ENCODE data around the gene HNF4A. TPM values are rescaled to one million over a fixed set of nuclear protein-coding genes. Genes with fewer than 3 reads are reported as not detected.

HNF4A gene
- total RNA-seq, 3 donors from 2014 or later (not counting 1 experiment from before 2014, with no cell fraction given) = not detected

DNA sequence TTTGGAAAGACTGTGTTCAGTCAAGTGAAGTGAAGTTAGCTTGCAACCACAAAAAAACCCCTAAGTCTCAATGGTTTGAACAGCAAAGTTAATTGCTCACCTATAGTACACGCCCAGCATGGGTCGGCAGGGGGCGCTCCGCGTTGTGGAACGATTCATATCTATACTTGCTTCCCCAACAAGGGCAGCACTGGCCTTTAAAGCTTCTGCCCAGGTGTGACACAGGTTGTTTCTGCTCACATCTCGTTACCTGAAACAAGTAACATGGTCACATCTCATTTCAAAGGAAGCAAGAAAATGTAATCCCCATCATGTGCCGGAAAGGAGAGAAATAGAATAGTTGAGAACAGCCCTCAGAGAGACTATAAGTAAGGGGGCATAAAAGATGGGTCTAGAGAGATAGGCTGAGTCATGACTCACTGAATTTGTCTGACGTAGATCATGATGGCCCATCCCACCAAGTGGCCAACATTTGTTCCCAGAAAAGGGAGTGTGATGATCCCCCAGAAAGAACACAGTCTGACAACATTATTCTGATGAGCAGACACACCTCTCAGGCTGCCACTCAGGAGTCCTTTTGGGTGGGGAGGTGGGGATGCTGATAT, 29.0 kb downstream of the HNF4A start:
- Histone ChIP-seq H3K36me3 (ENCODE audit: control insufficient read depth, insufficient read depth, low read length) (no peaks in the 10 kb centered on the region), H3K9me3 (ENCODE audit: control insufficient read depth, insufficient read depth, low read length) (no peaks in the 10 kb centered on the region), H3K4me1 (ENCODE audit: control insufficient read depth, insufficient read depth, low read length) (peaks cover 6% of the 10 kb centered on the region), H3K4me3 (ENCODE audit: low read length) (no peak overlapping the region), H3K27me3 (ENCODE audit: control insufficient read depth, insufficient read depth, low read length) (peaks cover 3% of the 10 kb centered on the region), H3K27ac (ENCODE audit: low read length) (no peak overlapping the region)
- no peaks in the 10 kb centered on the region for H3K9me3 Mint-ChIP-seq
- no peaks in the 10 kb centered on the region for H3K36me3 Mint-ChIP-seq
- DNase-seq (peak; percentile 83 to 86), ATAC-seq (peak; percentile 64 to 83 (median 81))
- intact Hi-C loops (cut with micrococcal nuclease) = loop anchor here (1.0 to 5.0 kb wide), 4 partner anchors 167 to 349 kb away; no protein-coding TSS in a partner anchor
- no peak overlapping the region for H3K27ac Mint-ChIP-seq
- H3K4me1 Mint-ChIP-seq = peaks cover 11 to 22% of the 10 kb centered on the region in 2 donors
- H3K4me3 Mint-ChIP-seq = no peak overlapping the region
- H3K27me3 Mint-ChIP-seq (ENCODE audit: low read depth in 2 of 2) = peaks cover 15 to 21% of the 10 kb centered on the region in 2 donors
- 18% methylated on average over 9 of the region's 9 CpGs for WGBS (ENCODE audit: insufficient coverage)
- peak; percentile 87 for TF ChIP-seq CTCF (IDR thresholded peaks at IDR 0.05)

DNA sequence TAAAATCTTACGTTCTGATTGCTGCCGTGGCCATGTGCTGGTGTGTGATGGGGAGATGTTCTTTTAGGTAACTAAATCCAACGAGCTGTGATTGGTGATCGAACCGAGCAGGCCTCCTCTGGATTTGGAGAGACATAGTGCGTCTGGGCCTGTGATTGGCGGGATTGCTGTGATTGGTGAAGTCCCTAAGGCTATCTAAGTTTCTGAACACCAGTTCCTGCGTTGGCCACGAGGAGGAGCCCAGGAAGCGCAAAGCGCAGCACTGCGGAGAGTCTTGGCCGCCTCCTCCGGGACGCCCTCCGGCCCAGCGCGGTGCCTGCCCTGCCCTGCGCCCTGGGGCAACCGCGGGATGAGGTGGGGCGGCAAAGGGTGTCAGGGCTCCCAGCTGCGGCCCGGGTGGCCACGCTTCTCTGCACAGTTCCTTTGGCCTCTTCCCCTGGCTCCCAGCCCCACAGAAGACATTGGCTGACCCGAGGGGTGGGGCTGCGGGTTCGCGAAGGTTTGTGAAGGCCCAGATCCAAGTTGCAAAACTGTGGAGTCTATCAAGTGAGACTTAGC, 33.0 kb downstream of the HNF4A start:
- Mint-ChIP-seq H3K27ac (no peak overlapping the region), H3K9me3 (no peaks in the 10 kb centered on the region), H3K27me3 (ENCODE audit: low read depth in 2 of 2) (peaks cover 7 to 10% of the 10 kb centered on the region in 2 donors), H3K4me1 (peaks cover 11 to 24% of the 10 kb centered on the region in 2 donors), H3K4me3 (no peak overlapping the region), H3K36me3 (no peaks in the 10 kb centered on the region)
- 9% methylated on average over 29 of the region's 29 CpGs for WGBS (ENCODE audit: insufficient coverage)
- Histone ChIP-seq H3K4me1 (ENCODE audit: control insufficient read depth, insufficient read depth, low read length) (peaks cover 6% of the 10 kb centered on the region), H3K27me3 (ENCODE audit: control insufficient read depth, insufficient read depth, low read length) (peaks cover 3% of the 10 kb centered on the region), H3K4me3 (ENCODE audit: low read length) (no peak overlapping the region), H3K9me3 (ENCODE audit: control insufficient read depth, insufficient read depth, low read length) (no peaks in the 10 kb centered on the region), H3K36me3 (ENCODE audit: control insufficient read depth, insufficient read depth, low read length) (no peaks in the 10 kb centered on the region), H3K27ac (ENCODE audit: low read length) (no peak overlapping the region)
- DNase-seq (peak; percentile 61 to 79), ATAC-seq (peak; percentile 73 to 90 (median 86))
- peak; percentile 72 for TF ChIP-seq CTCF (IDR thresholded peaks at IDR 0.05)
- intact Hi-C loops (cut with micrococcal nuclease) = loop anchor here (1.0 to 5.0 kb wide), 3 partner anchors 171 to 478 kb away; no protein-coding TSS in a partner anchor

DNA sequence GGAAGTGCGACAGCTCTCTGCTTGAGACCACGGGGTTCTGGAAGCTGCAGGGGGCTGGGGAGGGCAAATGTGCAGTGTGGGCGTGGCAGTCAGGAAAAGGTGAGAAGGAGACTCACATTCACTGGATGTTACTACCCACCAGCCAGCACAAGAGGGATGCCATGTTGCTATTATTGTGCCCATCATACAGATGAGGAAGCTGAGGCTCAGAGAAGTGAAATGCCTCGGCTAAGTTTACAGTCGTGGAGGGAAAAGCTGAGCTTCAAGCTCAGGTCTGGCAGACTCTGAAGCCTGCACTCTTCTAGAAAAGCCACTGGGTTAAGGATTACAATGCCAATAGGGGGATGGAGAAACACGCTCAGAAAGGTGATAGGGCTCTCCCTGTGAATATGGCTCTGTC, 34.4 kb downstream of the HNF4A start:
- ATAC-seq (no peak), DNase-seq (no peak)
- Histone ChIP-seq H3K27me3 (ENCODE audit: control insufficient read depth, insufficient read depth, low read length) (peaks cover 3% of the 10 kb centered on the region), H3K4me3 (ENCODE audit: low read length) (no peak overlapping the region), H3K9me3 (ENCODE audit: control insufficient read depth, insufficient read depth, low read length) (no peaks in the 10 kb centered on the region), H3K27ac (ENCODE audit: low read length) (no peak overlapping the region), H3K36me3 (ENCODE audit: control insufficient read depth, insufficient read depth, low read length) (no peaks in the 10 kb centered on the region), H3K4me1 (ENCODE audit: control insufficient read depth, insufficient read depth, low read length) (peaks cover 6% of the 10 kb centered on the region)
- Mint-ChIP-seq H3K9me3 (no peaks in the 10 kb centered on the region), H3K27ac (no peak overlapping the region), H3K27me3 (ENCODE audit: low read depth in 2 of 2) (peaks cover 7 to 10% of the 10 kb centered on the region in 2 donors), H3K4me1 (peaks cover 11 to 20% of the 10 kb centered on the region in 2 donors), H3K36me3 (no peaks in the 10 kb centered on the region), H3K4me3 (no peak overlapping the region)
- no peak for TF ChIP-seq CTCF (IDR thresholded peaks at IDR 0.05)
- WGBS (ENCODE audit: insufficient coverage) = 69% methylated on average over 6 of the region's 6 CpGs
- intact Hi-C loops (cut with micrococcal nuclease) = loop anchor here (2.0 to 5.0 kb wide), 2 partner anchors 173 to 477 kb away; no protein-coding TSS in a partner anchor
